NT2/D1 (cell line): ENCODE data around the gene PLEKHA7.

Experiments
- YY1 ChIP-seq: IDR thresholded peaks from 2 replicates; pipeline ENCODE4 v1.6.1; 2011; ENCODE audit not compliant: insufficient read length, insufficient read depth
- ZNF274 ChIP-seq: IDR thresholded peaks from 2 replicates; pipeline ENCODE4 v1.6.1; 2011; ENCODE audit warnings: mild to moderate bottlenecking, low read depth, low read length

DNA sequence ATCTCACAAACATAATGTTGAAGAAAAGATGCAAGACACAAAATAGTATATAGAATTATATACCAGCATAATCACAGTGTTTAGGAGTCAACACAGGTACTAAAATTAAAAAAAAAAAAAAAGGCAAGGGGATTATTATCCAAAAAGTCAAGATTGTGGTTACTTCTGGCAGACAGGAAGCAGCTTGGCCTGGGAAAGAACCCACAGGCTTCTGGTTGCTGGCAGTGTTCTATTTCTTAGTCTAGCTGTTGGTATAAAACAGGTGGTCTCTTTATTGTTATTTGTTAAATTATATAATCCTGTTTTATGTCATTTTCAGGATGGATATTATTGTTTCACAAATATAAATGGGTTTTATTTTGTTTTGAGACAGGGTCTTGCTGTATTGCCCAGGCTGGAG is 221.8 kb downstream of the PLEKHA7 start:
- no peak for TF ChIP-seq YY1
- no peak for TF ChIP-seq ZNF274
